ENCODE measurements around the gene SLC37A3. TPM values are rescaled to one million over a fixed set of nuclear protein-coding genes. Genes with fewer than 3 reads are reported as not detected.
"Not testable (repeated sequence)": the region's sequence is repeated elsewhere in the genome, so short reads cannot be mapped to it uniquely, and the experiment has no call there.

The SLC37A3 gene
- total RNA-seq, 1 donor from 2014 or later: 71.0 TPM

- Mint-ChIP-seq H3K4me3 (ENCODE audit: unreplicated experiment) (no peak overlapping the region), H3K27me3 (ENCODE audit: low read depth, unreplicated experiment) (peaks cover 2% of the 10 kb centered on the region), H3K36me3 (ENCODE audit: low read depth, unreplicated experiment) (peaks cover under 1% of the 10 kb centered on the region), H3K9me3 (ENCODE audit: unreplicated experiment) (no peaks in the 10 kb centered on the region), H3K27ac (ENCODE audit: unreplicated experiment) (no peak overlapping the region), H3K4me1 (ENCODE audit: low read depth, unreplicated experiment) (no peaks in the 10 kb centered on the region)
- Histone ChIP-seq H3K36me3 (ENCODE audit: insufficient read depth, low read length) (no peaks in the 10 kb centered on the region), H3K4me3 (ENCODE audit: insufficient read depth, low read depth, low read length) (no peak overlapping the region), H3K4me2 (ENCODE audit: low read length) (no peak overlapping the region), H3K9me3 (ENCODE audit: insufficient read depth, low read depth, low read length) (no peaks in the 10 kb centered on the region), H3K27me3 (ENCODE audit: insufficient read depth, low read length) (peaks cover 2% of the 10 kb centered on the region), H4K20me1 (ENCODE audit: insufficient read depth, low read length) (peaks cover 7% of the 10 kb centered on the region), H3K79me2 (ENCODE audit: insufficient read depth, low read length) (no peaks in the 10 kb centered on the region), H3K4me1 (ENCODE audit: insufficient read depth, low read length) (no peaks in the 10 kb centered on the region), H2AFZ (ENCODE audit: low read depth, low read length) (no peak overlapping the region), H3K9ac (ENCODE audit: low read length) (no peak overlapping the region), H3K27ac (ENCODE audit: low read depth, low read length) (no peak overlapping the region)
- no peak for DNase-seq (ENCODE audit: low read depth)
- FAIRE-seq: no peak
- TF ChIP-seq EZH2 (IDR thresholded peaks at IDR 0.05; ENCODE audit: insufficient read depth, low read length): no peak
- TF ChIP-seq CTCF (IDR thresholded peaks at IDR 0.05; ENCODE audit: insufficient read depth, low read depth, low read length): no peak
Measured at GRCh38 chr7:140325600-140325999, 72.7 kb downstream of the SLC37A3 start.

- FAIRE-seq: no peak
- no peaks in the 10 kb centered on the region for H3K4me1 ChIP-seq (ENCODE audit: insufficient read depth, low read length)
- H3K27me3 Mint-ChIP-seq (ENCODE audit: low read depth, unreplicated experiment): peaks cover 2% of the 10 kb centered on the region
- no peaks in the 10 kb centered on the region for H3K4me1 Mint-ChIP-seq (ENCODE audit: low read depth, unreplicated experiment)
- no peak overlapping the region for H3K4me3 ChIP-seq (ENCODE audit: insufficient read depth, low read depth, low read length)
- no peak overlapping the region for H3K4me2 ChIP-seq (ENCODE audit: low read length)
- TF ChIP-seq EZH2 (IDR thresholded peaks at IDR 0.05; ENCODE audit: insufficient read depth, low read length) (no peak), CTCF (IDR thresholded peaks at IDR 0.05; ENCODE audit: insufficient read depth, low read depth, low read length) (no peak)
- H3K4me3 Mint-ChIP-seq (ENCODE audit: unreplicated experiment): no peak overlapping the region
- no peaks in the 10 kb centered on the region for H3K9me3 Mint-ChIP-seq (ENCODE audit: unreplicated experiment)
- H3K36me3 ChIP-seq (ENCODE audit: insufficient read depth, low read length): no peaks in the 10 kb centered on the region
- H3K79me2 ChIP-seq (ENCODE audit: insufficient read depth, low read length): no peaks in the 10 kb centered on the region
- DNase-seq (ENCODE audit: low read depth): no peak
- peaks cover 3% of the 10 kb centered on the region for H3K36me3 Mint-ChIP-seq (ENCODE audit: low read depth, unreplicated experiment)
- peaks cover 7% of the 10 kb centered on the region for H4K20me1 ChIP-seq (ENCODE audit: insufficient read depth, low read length)
- peaks cover 2% of the 10 kb centered on the region for H3K27me3 ChIP-seq (ENCODE audit: insufficient read depth, low read length)
- no peak overlapping the region for H2AFZ ChIP-seq (ENCODE audit: low read depth, low read length)
- H3K27ac ChIP-seq (ENCODE audit: low read depth, low read length): no peak overlapping the region
- H3K9ac ChIP-seq (ENCODE audit: low read length): no peak overlapping the region
- H3K9me3 ChIP-seq (ENCODE audit: insufficient read depth, low read depth, low read length): no peaks in the 10 kb centered on the region
- H3K27ac Mint-ChIP-seq (ENCODE audit: unreplicated experiment): no peak overlapping the region
Measured at GRCh38 chr7:140324714-140325113, 73.6 kb downstream of the SLC37A3 start.

- H3K36me3 Mint-ChIP-seq (ENCODE audit: low read depth, unreplicated experiment): peaks cover 10% of the 10 kb centered on the region
- Histone ChIP-seq H3K4me1 (ENCODE audit: insufficient read depth, low read length) (no peaks in the 10 kb centered on the region), H3K9ac (ENCODE audit: low read length) (no peak overlapping the region), H2AFZ (ENCODE audit: low read depth, low read length) (no peak overlapping the region), H3K9me3 (ENCODE audit: insufficient read depth, low read depth, low read length) (no peaks in the 10 kb centered on the region), H3K4me3 (ENCODE audit: insufficient read depth, low read depth, low read length) (no peak overlapping the region), H3K36me3 (ENCODE audit: insufficient read depth, low read length) (no peaks in the 10 kb centered on the region), H3K27me3 (ENCODE audit: insufficient read depth, low read length) (peaks cover 2% of the 10 kb centered on the region), H3K79me2 (ENCODE audit: insufficient read depth, low read length) (no peaks in the 10 kb centered on the region), H3K4me2 (ENCODE audit: low read length) (no peak overlapping the region), H4K20me1 (ENCODE audit: insufficient read depth, low read length) (peaks cover 7% of the 10 kb centered on the region), H3K27ac (ENCODE audit: low read depth, low read length) (no peak overlapping the region)
- H3K27me3 Mint-ChIP-seq (ENCODE audit: low read depth, unreplicated experiment): peaks cover 2% of the 10 kb centered on the region
- no peaks in the 10 kb centered on the region for H3K4me1 Mint-ChIP-seq (ENCODE audit: low read depth, unreplicated experiment)
- TF ChIP-seq CTCF (IDR thresholded peaks at IDR 0.05; ENCODE audit: insufficient read depth, low read depth, low read length) (no peak), EZH2 (IDR thresholded peaks at IDR 0.05; ENCODE audit: insufficient read depth, low read length) (no peak)
- DNase-seq (ENCODE audit: low read depth) (no peak), FAIRE-seq (no peak)
- H3K27ac Mint-ChIP-seq (ENCODE audit: unreplicated experiment): no peak overlapping the region
- no peak overlapping the region for H3K4me3 Mint-ChIP-seq (ENCODE audit: unreplicated experiment)
- H3K9me3 Mint-ChIP-seq (ENCODE audit: unreplicated experiment): peaks cover 7% of the 10 kb centered on the region
Measured at GRCh38 chr7:140322759-140323158, 75.6 kb downstream of the SLC37A3 start.

GRCh38 chr7:140320078-140320477 is 78.3 kb downstream of the SLC37A3 start:
- not testable (repeated sequence) for H3K9ac ChIP-seq (ENCODE audit: low read length); H3K27ac ChIP-seq (ENCODE audit: low read depth, low read length); H3K36me3 ChIP-seq (ENCODE audit: insufficient read depth, low read length); H3K27me3 ChIP-seq (ENCODE audit: insufficient read depth, low read length); H3K4me2 ChIP-seq (ENCODE audit: low read length); H3K9me3 ChIP-seq (ENCODE audit: insufficient read depth, low read depth, low read length); H3K4me3 ChIP-seq (ENCODE audit: insufficient read depth, low read depth, low read length); H4K20me1 ChIP-seq (ENCODE audit: insufficient read depth, low read length); FAIRE-seq; H2AFZ ChIP-seq (ENCODE audit: low read depth, low read length); H3K27me3 Mint-ChIP-seq (ENCODE audit: low read depth, unreplicated experiment); H3K27ac Mint-ChIP-seq (ENCODE audit: unreplicated experiment); DNase-seq (ENCODE audit: low read depth); H3K4me3 Mint-ChIP-seq (ENCODE audit: unreplicated experiment); H3K79me2 ChIP-seq (ENCODE audit: insufficient read depth, low read length)
- Mint-ChIP-seq H3K4me1 (ENCODE audit: low read depth, unreplicated experiment) (peaks cover 18% of the 10 kb centered on the region), H3K9me3 (ENCODE audit: unreplicated experiment) (peaks cover 14% of the 10 kb centered on the region), H3K36me3 (ENCODE audit: low read depth, unreplicated experiment) (peaks cover 10% of the 10 kb centered on the region)
- H3K4me1 ChIP-seq (ENCODE audit: insufficient read depth, low read length): peaks cover 13% of the 10 kb centered on the region
